Endothelial cell (in vitro differentiated cells): Measurements from ENCODE around the gene C11orf68. TPM values are rescaled to one million over a fixed set of nuclear protein-coding genes. Genes with fewer than 3 reads are reported as not detected.

Source experiments
- DNase-seq: peaks from one replicate; pipeline ENCODE4 v3.0.0; 2021; ENCODE audit warnings: low spot score
- H3K27ac Mint-ChIP-seq: one replicate; pipeline ENCODE4 v1.8.0; 2021; ENCODE audit warnings: mixed read lengths, inconsistent platforms; ENCODE audit not compliant: unreplicated experiment
- H3K27me3 Mint-ChIP-seq: one replicate; pipeline ENCODE4 v1.8.0; 2021; ENCODE audit warnings: mild to moderate bottlenecking, moderate library complexity, mixed read lengths, inconsistent platforms; ENCODE audit not compliant: unreplicated experiment
- H3K36me3 Mint-ChIP-seq: one replicate; pipeline ENCODE4 v1.8.0; 2021; ENCODE audit warnings: mild to moderate bottlenecking, low read depth, mixed read lengths, inconsistent platforms; ENCODE audit not compliant: unreplicated experiment
- H3K4me1 Mint-ChIP-seq: one replicate; pipeline ENCODE4 v1.8.0; 2021; ENCODE audit warnings: mild to moderate bottlenecking, mixed read lengths, inconsistent platforms; ENCODE audit not compliant: unreplicated experiment
- H3K4me3 Mint-ChIP-seq: one replicate; pipeline ENCODE4 v1.8.0; 2021; ENCODE audit warnings: mild to moderate bottlenecking, mixed read lengths, inconsistent platforms; ENCODE audit not compliant: unreplicated experiment
- H3K9me3 Mint-ChIP-seq: one replicate; pipeline ENCODE4 v1.8.0; 2021; ENCODE audit warnings: mixed read lengths, inconsistent platforms; ENCODE audit not compliant: unreplicated experiment
- long read RNA-seq: library from polyadenylated mRNA; unstranded; transcript quantifications from one replicate; pipeline ENCODE4 v2.0.0, GENCODE V29; 2020; ENCODE audit not compliant: unreplicated experiment
- total RNA-seq: library from RNA; stranded (reverse); fragmentation: NEBNext Ultra II Directional; extraction: Animal tissue kit (Norgen Biotek cat#: 25700); gene quantifications from one replicate; pipeline ENCODE4 v1.2.1, GENCODE V29; 2021; ENCODE audit not compliant: unreplicated experiment
- TF ChIP-seq, protein P1 (sequence below): fragments of 200-600 bp; sonication (generic); IDR thresholded peaks from one replicate; pipeline ENCODE4 v1.5.0; 2021; ENCODE audit warnings: antibody characterized with exemption; ENCODE audit not compliant: unreplicated experiment

Gene C11orf68
- 31.1 TPM for total RNA-seq
- long read RNA-seq, partial matches to known transcripts, result 0 of 2 reads
- long read RNA-seq, other reads (novel, unspliced or antisense), result 0 of 2 reads

GRCh38 chr11:65918211-65919140 is at the start of gene C11orf68:
Gene C11orf68 (minus strand): TSS chr11:65919062. CDS start chr11:65919031, 31 bp downstream.
- Mint-ChIP-seq H3K36me3 (peaks cover 13% of the 10 kb centered on the region), H3K27ac (peak within 1 kb of the TSS; percentile 72), H3K9me3 (no peaks in the 10 kb centered on the region), H3K27me3 (peaks cover 7% of the 10 kb centered on the region), H3K4me1 (peaks cover 9% of the 10 kb centered on the region), H3K4me3 (peak within 1 kb of the TSS; percentile 92)
- no peak for DNase-seq
- TF ChIP-seq, protein P1, sequence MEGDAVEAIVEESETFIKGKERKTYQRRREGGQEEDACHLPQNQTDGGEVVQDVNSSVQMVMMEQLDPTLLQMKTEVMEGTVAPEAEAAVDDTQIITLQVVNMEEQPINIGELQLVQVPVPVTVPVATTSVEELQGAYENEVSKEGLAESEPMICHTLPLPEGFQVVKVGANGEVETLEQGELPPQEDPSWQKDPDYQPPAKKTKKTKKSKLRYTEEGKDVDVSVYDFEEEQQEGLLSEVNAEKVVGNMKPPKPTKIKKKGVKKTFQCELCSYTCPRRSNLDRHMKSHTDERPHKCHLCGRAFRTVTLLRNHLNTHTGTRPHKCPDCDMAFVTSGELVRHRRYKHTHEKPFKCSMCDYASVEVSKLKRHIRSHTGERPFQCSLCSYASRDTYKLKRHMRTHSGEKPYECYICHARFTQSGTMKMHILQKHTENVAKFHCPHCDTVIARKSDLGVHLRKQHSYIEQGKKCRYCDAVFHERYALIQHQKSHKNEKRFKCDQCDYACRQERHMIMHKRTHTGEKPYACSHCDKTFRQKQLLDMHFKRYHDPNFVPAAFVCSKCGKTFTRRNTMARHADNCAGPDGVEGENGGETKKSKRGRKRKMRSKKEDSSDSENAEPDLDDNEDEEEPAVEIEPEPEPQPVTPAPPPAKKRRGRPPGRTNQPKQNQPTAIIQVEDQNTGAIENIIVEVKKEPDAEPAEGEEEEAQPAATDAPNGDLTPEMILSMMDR, result no peak

- H3K27me3 Mint-ChIP-seq, result peaks cover 17% of the 10 kb centered on the region
- H3K9me3 Mint-ChIP-seq, result no peaks in the 10 kb centered on the region
- no peak overlapping the region for H3K27ac Mint-ChIP-seq
- no peak overlapping the region for H3K4me3 Mint-ChIP-seq
- no peak for DNase-seq
- H3K36me3 Mint-ChIP-seq, result peaks cover 51% of the 10 kb centered on the region
- H3K4me1 Mint-ChIP-seq, result peaks cover 13% of the 10 kb centered on the region
- TF ChIP-seq, protein P1, result no peak
These were observed 48.6 kb upstream of the C11orf68 start for GRCh38 chr11:65967329-65967934.

DNA sequence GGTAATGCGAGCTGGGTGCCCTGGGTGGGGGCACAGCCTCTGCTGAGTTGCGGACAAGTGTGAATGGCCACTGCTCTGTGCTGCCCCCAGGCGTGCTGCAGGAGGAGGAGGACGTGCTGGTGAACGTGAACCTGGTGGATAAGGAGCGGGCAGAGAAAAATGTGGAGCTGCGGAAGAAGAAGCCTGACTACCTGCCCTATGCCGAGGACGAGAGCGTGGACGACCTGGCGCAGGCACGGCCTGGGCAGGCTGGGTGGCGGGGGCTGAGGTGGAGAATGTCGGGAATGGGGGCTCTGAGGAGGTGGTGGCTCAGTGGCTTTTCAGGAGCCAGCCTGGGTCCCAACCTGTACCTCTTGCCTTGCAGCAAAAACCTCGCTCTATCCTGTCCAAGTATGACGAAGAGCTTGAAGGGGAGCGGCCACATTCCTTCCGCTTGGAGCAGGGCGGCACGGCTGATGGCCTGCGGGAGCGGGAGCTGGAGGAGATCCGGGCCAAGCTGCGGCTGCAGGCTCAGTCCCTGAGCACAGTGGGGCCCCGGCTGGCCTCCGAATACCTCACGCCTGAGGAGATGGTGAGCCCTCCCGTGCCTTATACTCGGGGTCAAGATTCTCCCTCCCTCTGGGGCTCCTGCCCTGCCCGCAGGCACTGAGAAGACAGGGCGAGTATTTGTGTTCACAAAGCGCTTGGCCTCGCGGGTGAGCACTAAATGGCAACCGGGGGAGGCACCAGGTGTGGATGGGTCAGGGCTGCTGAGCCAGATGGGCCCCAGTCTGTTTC is 47.3 kb upstream of the C11orf68 start:
- peak overlapping the region; percentile 22 for H3K4me3 Mint-ChIP-seq

DNA sequence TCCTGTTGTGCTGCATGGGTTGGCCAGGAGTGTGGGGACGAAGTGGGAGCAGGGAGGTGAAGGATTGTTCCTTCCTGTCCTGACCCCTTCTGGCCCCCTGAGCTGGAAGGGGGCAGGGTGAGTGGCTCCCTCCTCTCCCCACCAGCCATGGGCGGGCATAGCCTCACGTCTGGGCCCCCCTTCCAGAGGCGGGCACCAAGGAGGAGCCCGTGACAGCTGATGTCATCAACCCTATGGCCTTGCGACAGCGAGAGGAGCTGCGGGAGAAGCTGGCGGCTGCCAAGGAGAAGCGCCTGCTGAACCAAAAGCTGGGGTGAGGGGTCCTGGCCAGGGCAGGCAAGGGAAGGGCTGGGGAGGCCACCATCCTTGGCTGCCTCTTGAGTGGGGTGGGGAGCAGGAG is 46.0 kb upstream of the C11orf68 start:
- TF ChIP-seq, protein P1, result no peak
- Mint-ChIP-seq H3K4me3 (peak overlapping the region; percentile 76), H3K9me3 (no peaks in the 10 kb centered on the region), H3K4me1 (peaks cover 23% of the 10 kb centered on the region), H3K36me3 (peaks cover 39% of the 10 kb centered on the region), H3K27me3 (peaks cover 22% of the 10 kb centered on the region), H3K27ac (peak overlapping the region; percentile 85)
- DNase-seq, result no peak

More for the DNA sequence above, 47.3 kb upstream of the C11orf68 start:
- no peak for DNase-seq
- Mint-ChIP-seq H3K36me3 (peaks cover 46% of the 10 kb centered on the region), H3K4me1 (peaks cover 20% of the 10 kb centered on the region), H3K27ac (no peak overlapping the region), H3K9me3 (no peaks in the 10 kb centered on the region), H3K27me3 (peaks cover 22% of the 10 kb centered on the region)
- TF ChIP-seq, protein P1, result no peak
